A673 (cell line): Measurements from ENCODE around the gene SAXO1.

Source experiments
- CTCF ChIP-seq: fragments of 300-800, 200-600 bp; sonication (generic); conservative IDR thresholded peaks from 2 replicates; pipeline ENCODE4 v1.5.1; 2017; ENCODE audit warnings: low read depth, mild to moderate bottlenecking, antibody characterized with exemption, low read length, moderate library complexity, mixed read lengths
- EZH2 ChIP-seq: fragments of 200-600 bp; sonication (generic); IDR thresholded peaks from 2 replicates; pipeline ENCODE4 v1.6.1; 2017; ENCODE audit warnings: borderline replicate concordance, low read depth, mild to moderate bottlenecking, mixed read lengths, antibody characterized with exemption, low read length; ENCODE audit not compliant: poor library complexity, severe bottlenecking

GRCh38 chr9:18976221-18976708 is 56.7 kb downstream of the SAXO1 start:
- TF ChIP-seq CTCF (no peak), EZH2 (no peak)
